ENCODE data around the gene ORM2.

The ORM2 gene

GRCh38 chr9:114366334-114367128, 36.9 kb downstream of the ORM2 start:
- no peak for DNase-seq (ENCODE audit: low read depth, low spot score)
- H3K27ac ChIP-seq, result no peak overlapping the region

GRCh38 chr9:114367366-114367765, 37.7 kb downstream of the ORM2 start:
- H3K27ac ChIP-seq, result no peak overlapping the region
- DNase-seq (ENCODE audit: low read depth, low spot score), result no peak

- no peak for DNase-seq (ENCODE audit: low read depth, low spot score)
- H3K27ac ChIP-seq, result no peak overlapping the region
These were observed 38.3 kb downstream of the ORM2 start for GRCh38 chr9:114367772-114368569.

GRCh38 chr9:114369216-114370130, 39.8 kb downstream of the ORM2 start:
- DNase-seq (ENCODE audit: low read depth, low spot score), result no peak
- no peak overlapping the region for H3K27ac ChIP-seq

GRCh38 chr9:114370251-114370967, 40.7 kb downstream of the ORM2 start:
- no peak overlapping the region for H3K27ac ChIP-seq
- DNase-seq (ENCODE audit: low read depth, low spot score), result no peak

GRCh38 chr9:114370968-114371320, 41.3 kb downstream of the ORM2 start:
- no peak for DNase-seq (ENCODE audit: low read depth, low spot score)
- H3K27ac ChIP-seq, result no peak overlapping the region

GRCh38 chr9:114371343-114371944, 41.8 kb downstream of the ORM2 start:
- H3K27ac ChIP-seq, result peak overlapping the region; percentile 74
- no peak for DNase-seq (ENCODE audit: low read depth, low spot score)

- H3K27ac ChIP-seq, result peak overlapping the region; percentile 74
- DNase-seq (ENCODE audit: low read depth, low spot score), result no peak
These were observed 42.6 kb downstream of the ORM2 start for GRCh38 chr9:114371973-114372917.

- DNase-seq (ENCODE audit: low read depth, low spot score), result no peak
- peak overlapping the region; percentile 74 for H3K27ac ChIP-seq
These were observed 43.3 kb downstream of the ORM2 start for GRCh38 chr9:114372921-114373448.

GRCh38 chr9:114373960-114374730, 44.5 kb downstream of the ORM2 start:
- no peak overlapping the region for H3K27ac ChIP-seq
- no peak for DNase-seq (ENCODE audit: low read depth, low spot score)

GRCh38 chr9:114374936-114375335, 45.3 kb downstream of the ORM2 start:
- H3K27ac ChIP-seq, result no peak overlapping the region
- no peak for DNase-seq (ENCODE audit: low read depth, low spot score)

- no peak overlapping the region for H3K27ac ChIP-seq
- no peak for DNase-seq (ENCODE audit: low read depth, low spot score)
These were observed 45.9 kb downstream of the ORM2 start for GRCh38 chr9:114375386-114376175.

GRCh38 chr9:114376586-114377445, 47.1 kb downstream of the ORM2 start:
- H3K27ac ChIP-seq, result no peak overlapping the region
- no peak for DNase-seq (ENCODE audit: low read depth, low spot score)

- no peak overlapping the region for H3K27ac ChIP-seq
- no peak for DNase-seq (ENCODE audit: low read depth, low spot score)
These were observed 48.3 kb downstream of the ORM2 start for GRCh38 chr9:114378016-114378415.

GRCh38 chr9:114378883-114379282, 49.2 kb downstream of the ORM2 start:
- no peak for DNase-seq (ENCODE audit: low read depth, low spot score)
- H3K27ac ChIP-seq, result no peak overlapping the region
